ENCODE data around the gene FRMD1.

Gene FRMD1

DNA sequence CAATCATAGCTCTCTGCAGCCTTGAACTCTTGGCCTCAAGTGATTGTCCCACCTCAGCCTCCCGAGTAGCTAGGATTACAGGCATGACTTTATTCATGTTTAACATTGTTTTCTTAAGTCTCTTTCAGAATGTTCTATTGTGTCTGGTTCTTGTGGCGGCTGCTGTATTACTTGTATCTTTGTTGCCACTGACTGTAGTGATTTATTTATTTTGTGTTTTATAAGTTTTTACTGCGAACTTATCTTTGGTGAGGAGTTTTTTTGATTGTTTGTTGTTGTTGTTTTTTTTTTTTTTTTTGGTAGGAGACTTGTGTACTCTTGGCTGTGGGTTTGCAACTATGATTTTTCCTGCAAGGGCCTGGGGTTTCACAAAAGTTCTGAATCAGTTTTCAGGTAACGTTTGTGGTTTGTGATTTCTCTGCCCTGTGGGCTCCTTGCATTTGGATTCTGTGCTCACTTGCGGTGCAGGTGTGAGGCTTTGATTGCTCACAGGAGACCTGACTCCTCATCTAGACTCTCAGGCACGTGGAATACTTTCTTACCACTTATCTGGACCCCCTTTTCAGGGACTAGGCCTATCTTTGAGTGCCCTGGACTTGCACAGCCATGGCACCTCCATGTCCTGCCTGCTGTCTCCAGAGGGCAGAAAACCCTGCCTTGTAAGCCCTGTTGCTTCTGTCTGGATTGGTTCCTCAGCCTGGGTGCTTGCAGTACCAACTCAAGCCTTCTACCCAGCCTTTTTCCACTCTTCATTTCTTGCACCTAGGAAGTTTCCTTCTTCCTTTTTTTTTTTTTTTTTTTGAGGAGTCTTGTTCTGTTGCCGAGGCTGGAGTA, 56.3 kb downstream of the FRMD1 start:
- no peak for DNase-seq

DNA sequence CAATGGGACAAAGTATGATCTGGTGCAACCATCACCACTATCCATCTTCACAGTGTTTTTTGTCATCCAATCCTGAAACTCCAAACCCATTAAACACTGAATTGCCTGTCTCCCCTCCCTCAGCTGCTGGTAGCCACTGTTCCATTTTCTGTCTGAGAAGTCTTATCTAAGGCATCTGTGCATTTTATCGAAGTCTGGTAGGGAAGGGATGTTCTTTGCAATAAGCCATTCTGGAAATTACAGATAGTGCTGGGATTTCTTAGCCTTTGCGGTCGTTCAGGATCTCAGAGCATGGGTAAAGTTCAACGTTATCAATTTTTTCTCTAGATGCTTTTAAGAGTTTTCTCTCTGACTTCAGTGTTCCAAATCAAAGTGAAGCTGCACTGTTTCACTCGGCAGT, 57.4 kb downstream of the FRMD1 start:
- no peak for DNase-seq

DNA sequence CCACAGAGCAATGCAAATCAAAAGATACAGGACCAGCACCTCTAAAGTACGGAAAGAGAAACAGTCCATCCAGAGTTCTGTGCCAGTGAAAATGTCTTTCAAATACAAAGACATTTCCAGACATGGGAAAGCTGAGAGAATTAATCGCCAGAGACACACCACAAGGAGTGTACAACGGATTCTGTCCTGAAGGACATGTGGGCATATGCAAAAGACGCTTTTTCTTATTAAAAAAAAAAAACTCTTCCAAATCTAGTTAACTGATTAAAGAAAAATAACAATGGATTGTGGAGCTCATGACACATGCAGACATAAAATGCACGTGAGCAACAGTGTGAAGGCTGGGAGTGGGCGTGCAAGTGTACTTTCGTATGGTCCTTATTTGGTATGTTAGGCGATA, 58.8 kb downstream of the FRMD1 start:
- DNase-seq: no peak

DNA sequence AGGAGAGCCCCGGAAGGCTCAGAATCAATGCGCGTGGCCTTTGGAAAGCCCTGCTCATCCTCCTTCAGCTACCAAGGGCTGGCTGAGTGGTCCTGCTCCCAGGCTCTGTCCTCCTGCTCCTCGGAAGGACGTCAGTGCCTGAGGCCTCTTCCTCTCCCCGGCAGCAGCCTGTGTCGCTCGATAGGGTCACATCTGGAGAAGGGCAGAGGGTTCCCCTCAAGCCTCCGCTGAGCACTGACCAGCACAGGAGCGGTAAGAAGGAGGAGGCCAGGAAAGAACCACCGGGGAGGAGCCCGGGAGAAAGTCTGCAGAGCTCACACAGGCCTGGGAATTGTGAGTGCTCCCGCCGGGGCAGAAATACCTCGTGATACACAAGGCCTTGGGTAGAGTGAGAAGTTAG, 60.3 kb downstream of the FRMD1 start:
- DNase-seq: no peak

GRCh38 chr6:168017629-168018028, 61.4 kb downstream of the FRMD1 start:
- DNase-seq: no peak

DNA sequence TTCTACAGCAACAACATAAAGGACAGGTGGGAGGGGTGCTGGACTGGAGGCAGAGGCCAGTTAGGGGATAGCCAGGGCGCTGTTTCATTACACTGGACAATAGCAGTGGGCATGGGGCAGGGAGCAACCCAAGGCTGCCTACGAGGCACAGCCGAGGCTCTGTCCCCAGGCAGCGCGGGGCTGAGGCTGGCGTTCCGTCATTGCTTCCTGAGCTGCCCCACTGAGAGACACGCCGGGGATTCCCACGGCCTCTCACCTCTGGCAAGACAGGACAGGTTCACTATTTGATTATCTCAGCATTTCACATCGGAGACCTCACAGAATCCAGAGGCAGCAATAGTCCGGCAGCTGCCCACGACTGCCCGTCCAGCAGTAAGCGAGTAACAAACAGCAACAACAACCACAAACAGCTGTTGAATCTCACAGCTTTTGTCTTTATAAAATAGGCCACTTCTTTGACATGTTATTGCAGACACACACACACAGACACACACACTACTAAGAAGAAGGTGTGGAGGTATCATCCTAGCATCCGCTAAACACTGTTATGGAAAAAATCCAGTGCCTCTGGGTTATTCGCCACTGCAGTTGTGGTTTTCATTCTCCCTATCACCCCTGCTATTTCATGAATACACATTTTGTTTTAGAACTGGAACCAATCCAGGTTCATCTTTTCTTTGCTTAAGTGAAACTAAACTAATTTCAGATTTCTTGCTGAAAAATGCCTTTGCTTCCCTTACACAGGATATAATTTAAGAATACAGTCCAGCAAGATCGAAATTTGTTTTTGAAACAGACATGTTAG, 62.1 kb downstream of the FRMD1 start:
- no peak for DNase-seq

DNA sequence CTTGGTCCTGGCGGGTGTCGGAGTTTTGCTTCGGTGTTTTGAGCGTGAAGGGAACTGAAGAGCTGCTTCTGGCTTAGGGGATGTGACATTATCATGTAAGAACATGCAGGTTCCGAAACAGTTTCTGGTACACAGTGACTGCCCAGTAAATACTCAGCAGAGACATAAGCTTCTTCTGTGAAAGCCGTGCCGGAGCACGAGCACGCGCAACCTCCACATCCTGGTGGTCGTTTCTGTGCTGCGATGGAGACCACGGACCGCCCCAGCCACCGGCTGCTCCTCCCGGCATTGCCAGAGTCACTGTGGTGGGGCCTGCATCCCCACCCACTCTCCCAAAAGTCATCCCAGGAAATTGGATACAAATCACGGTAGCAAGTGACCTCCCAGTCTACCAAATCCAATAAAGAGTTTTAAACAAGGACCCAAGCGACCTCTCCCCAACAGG, 62.8 kb downstream of the FRMD1 start:
- DNase-seq: no peak

DNA sequence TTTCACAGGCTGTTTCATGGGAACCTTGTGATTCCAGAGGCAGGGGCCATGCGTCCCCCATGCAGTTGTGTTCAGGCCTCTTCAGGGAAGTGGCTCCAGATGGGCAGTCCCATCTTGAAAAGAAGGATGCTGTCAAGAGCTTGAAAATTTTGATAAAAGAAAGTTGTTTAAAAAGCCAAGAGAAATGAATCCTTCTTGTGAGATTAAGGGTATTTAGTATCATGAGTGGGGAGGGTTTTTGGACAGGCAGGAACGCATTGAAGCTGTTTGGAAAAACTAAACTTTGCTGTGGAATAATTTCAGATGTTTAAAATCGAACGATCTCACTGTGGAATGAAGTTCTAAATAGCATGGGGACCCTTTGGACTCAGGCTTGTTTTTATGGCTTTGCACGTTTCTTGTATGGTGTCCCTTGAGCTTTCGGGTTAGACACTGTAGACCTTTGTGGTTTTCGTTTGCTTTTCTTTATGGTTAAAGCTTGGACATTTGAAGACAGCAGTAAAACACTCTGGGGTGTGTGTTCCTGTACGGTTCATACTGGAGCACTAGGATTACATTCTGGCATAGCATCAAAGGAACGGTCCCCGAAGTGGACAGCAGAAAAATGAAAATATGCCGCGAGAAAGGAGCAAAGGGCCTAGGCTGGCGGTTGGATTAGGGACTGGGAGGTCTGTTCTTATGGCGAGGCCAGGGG, 63.4 kb downstream of the FRMD1 start:
- no peak for DNase-seq

- DNase-seq: no peak
Observed at GRCh38 chr6:168015009-168015408, 64.0 kb downstream of the FRMD1 start.

DNA sequence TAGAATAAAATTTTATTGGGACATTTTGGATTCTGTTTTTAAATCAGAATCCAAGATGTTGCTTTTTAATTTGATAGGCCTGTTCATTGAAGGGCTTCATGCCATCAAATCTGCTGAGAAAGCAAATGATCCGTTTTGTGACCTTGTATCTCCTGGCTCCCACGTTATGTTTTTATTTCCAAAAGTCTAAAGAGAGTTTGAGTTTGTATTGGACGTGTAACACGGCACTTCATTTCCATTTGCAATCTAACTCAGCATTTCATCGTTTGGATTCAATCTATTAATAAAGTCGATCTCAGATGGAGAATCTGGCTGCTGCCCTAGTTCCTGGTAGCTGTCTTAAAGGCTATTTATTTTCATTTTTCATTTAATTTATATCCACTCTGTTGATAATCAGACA, 64.6 kb downstream of the FRMD1 start:
- DNase-seq: no peak

- DNase-seq: no peak
Observed at GRCh38 chr6:168013250-168013915, 65.6 kb downstream of the FRMD1 start.

DNA sequence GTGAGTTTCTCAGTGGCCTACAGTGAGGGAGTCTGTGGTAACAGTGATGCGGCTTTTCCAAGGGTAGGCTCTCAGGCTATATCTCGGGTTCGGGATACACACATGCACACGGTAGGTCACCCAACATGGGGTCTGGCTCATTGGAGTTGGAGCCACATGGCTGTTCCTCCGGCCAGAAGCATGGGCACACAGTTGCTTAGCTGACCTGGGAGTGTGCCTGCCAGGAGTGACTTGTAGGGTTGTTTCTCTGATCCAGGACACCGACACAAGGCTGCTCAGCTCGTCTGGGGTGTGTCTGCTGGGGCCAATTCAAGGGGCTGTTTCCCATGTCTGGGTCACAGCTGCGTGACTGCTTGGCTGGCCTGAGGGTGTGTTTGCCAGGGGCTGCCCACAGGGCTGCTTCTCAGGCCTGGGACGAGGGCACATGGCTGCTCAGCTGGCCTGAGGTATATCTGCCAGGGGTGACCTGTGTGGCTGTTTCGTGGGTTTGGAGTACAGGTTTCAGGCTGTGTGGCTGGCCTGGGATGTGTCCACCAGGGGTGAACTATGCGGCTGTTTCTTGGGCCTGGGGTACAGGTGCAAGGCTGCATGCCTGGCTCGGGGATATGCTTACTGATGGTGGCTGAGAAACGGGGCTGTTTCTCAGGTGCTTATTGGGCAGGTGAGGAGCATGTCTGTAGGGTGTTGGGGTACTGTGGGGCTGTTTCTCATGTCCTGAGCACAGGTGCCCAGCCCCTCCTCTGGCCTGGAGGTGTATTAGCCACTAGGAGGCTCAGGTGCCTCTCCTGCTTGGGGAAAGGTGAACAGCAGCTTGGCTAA, 66.4 kb downstream of the FRMD1 start:
- no peak for DNase-seq

DNA sequence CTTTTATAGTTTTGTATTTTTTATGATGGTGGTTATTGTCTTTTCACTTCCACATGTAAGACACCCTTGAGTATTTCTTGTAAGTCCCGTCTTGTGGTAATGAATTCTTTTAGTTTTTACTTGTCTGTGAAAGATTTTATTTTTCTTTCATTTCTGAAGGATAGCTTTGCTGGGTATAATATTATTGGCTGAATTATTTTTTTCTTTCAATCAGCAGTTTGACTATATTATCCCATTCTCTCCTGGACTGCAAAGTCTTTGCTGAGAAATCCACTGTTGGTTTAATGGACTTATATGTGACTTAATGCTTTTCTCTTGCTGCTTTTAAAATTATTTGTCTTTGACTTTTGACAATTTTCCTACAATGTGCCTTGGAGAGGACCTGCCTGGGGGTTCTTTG, 67.7 kb downstream of the FRMD1 start:
- DNase-seq: no peak

DNA sequence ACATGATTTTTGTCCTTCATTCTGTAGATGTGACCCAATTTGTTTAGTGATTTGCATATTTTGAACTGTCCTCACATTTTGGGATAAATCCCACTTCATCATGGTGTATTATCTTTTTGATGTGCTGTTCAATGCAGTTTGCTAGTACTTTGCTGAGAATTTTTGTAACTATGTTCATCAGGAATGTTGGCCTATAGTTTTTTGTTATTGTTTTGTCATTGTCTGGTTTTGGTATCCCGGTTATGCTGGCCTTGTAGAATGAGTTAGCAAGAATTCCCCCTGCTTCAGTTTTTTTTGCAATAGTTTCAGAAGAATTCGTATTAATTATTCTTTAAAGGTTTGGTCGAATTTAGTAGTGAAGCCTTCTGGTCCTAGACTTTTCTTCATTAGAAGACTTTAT, 69.7 kb downstream of the FRMD1 start:
- DNase-seq: no peak

DNA sequence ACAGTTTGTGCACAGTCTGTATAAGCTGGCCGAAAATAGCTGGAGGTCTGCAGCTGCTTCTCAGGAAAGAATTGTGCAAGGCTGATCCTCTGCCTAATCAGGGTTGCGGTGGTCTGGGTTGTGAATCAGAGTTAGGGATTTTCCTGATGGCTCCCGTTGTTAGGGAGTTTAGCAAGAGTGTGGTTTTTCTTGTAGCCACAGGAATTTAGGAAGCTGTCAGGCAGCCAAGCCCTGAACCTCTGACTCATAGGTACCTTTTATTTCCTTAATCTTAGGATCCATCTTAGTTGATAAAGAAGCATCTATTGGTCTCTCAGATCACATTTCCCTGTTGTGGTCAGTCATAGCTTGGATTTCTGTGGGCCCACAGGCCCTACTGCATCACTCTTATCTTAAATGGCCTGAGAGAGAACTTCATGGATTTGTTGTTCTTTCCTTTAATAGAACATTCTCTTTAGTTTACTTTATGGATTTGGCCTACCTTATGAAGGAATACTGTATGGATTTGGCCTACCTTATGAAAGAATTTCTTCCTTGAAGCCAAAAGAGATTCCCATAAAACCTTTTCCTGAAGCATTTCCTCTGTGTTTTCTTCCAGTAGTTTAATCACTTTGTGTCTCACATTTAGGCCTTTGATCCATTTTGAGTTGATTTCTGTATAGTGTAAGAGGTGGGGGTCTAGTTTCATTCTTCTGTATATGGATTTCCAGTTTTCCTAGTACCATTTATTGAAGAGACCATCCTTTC, 71.2 kb downstream of the FRMD1 start:
- DNase-seq: no peak

DNA sequence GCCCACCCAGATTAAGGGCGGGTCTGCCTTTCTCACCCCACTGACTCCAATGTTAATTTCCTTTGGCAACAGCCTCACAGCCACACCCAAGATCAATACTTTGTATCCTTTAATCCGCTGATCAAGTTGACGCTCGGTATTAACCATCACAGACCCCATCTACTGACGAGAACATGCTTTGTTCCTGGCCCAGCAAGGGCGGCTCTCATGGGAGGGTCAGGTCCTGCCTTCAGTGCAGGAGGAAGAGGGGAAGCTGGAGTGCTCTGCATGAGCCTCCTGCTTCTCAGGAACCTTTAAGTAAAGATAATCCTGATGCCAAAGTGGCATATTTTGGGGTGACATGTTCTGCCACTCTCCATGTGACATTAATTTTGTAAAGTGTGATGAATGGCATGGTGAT, 73.2 kb downstream of the FRMD1 start:
- DNase-seq: no peak

DNA sequence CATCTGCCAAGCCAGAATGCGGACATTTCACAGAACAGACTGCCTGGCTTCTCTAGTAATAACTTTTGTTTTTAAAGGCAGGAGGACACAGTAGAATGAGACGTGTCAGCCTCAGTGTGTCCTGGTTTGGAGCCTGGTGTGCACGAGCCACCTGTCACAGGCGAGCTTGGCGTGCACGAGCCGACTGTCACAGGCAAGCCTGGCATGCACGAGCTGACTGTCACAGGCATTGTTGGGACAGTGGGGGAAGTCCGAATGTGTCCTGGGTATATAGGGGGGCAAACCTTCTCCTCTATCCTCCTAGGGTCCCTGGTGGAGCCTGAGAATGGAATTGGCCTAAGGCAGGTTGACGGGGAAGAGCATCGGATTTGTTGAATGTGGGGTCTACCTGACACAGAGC, 74.1 kb downstream of the FRMD1 start:
- no peak for DNase-seq

- no peak for DNase-seq
Observed at GRCh38 chr6:168004023-168004422, 75.0 kb downstream of the FRMD1 start.

Measured in NCI-H748 treated with DMSO at 0.1 percent for 48 hours (cell line).